Activated CD4-positive, CD25-positive, alpha-beta regulatory T cell treated with anti-CD3 and anti-CD28 coated beads, Interleukin-2, amount 50 U/mL, for 24 hours (primary cell): ENCODE data around the gene ZNF639.
A peak's percentile ranks its signal among the peaks of the same experiment; 100 is the strongest.

Experiments
- ATAC-seq, 2 donors: fragments of 150-1000 bp; cut with Tn5 transposase; one replicate each; pipeline ENCODE4 v1.10.0; 2021; ENCODE audit warnings: mild to moderate bottlenecking in 1 of 2, moderate library complexity in 1 of 2

The ZNF639 gene

DNA sequence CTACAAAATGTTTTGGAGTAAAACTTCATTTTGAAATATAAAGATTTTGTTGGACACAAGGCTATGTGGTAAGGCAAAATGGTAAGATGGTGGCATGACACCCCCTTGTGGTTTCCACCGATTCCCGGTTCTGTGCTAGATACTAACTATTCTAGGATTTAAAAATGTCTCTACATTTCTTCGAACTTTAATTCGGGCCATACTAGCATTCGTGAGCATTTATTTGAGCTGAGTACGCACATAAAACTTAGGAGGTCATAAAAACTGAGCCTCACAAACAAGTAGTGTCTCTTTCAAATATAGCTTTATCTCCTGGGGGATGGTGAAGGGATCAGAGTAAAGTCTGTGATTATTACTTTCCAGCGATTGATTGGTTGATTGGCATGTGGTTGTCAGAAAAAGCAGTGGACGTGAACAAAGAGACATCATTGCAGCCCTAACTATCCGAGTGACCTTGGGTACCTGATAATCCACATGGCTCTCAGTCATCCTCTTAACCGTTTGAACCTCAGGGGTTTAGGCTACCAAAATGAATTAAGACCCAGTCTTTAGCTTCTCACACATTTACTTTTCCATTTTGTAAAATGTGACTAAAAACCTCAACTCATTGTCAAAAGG is 1.1 kb upstream of the ZNF639 start:
- ATAC-seq: no peak

DNA sequence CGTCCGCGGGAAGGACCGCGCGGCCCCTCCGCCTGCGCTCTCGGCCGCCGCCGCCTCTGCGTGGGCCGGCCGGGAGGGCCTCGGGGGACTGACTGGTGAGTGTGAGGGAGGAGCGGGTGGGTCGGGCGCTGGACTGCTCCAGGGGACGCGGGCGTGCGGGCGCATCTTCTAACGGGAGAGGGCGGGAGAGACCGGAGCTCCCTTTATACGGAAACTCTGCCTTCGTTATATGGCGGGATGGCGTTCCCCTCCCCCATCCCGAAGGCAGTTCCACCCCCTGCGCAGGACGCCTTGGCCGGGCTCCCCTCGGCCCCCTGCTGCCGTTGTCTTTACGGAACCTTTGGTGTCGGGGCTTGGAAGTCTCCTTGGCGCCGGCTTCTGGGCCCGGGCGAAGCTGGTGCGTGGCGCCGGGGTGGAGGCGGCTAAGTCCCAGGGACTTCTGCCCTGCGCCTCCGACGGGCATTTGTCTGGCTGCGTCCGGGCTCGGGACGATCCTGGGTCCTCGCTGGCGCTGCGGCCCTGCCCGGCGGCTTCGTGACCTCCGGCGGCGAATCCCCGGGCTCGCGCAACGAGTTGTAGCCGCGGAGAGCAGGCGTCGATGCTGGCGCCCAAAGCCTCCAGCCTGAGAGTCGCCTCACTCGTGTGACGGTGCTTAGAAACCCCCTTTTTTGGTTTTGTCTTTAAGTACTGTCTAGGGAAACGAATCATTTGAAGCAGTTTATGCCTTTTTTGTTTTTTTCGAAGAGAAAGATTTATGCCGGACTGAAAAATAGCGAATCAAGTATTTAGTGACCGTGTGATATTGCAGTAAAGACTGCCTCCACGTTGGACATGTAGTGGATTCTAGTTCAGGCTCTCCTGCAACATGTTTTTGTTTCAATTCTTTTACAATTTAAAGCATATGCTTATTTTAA is 623 bp downstream of the ZNF639 start:
- peak; percentile 39 to 45 for ATAC-seq

DNA sequence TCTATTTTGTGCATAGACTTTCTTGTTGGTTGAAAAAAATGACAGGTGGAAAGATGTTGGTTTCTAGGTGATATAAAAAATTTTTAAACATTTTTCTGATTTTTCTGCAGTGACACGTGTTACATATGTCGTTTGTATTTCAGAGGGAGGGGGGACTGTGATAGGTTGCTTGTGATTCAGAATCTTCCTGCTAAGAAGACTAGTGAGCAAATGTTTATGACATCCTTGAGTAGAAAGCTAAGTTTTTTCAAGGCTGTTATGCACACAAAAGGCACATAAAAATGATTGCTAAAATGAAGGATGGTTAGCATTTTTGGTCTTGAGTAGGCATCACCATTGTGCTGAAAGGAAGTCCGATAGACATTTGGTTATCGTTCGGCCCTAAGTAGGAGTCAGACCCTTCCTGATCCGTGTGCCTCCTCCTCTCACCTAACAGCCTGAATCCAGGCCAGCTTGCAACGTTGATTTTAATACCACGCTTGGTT is 1.5 kb downstream of the ZNF639 start:
- no peak for ATAC-seq

DNA sequence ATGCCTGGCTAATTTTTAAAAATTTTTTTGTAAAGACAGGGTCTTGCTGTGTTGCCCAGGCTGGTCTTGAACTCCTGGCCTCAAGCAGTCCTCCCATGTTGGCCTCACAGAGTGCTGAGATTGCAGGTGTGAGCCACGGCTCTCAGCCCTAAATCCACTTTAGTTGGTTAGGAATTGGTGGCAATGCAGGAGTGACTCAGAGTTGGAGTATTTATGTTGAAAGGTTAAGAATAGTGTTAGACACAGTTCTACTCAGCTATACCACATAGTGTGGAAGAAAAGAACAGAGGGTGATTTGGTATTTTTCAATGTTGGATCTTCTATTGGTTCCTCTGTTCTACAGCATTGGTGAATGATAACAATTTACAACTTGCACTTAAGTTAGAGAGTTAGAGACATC is 7.6 kb downstream of the ZNF639 start:
- no peak for ATAC-seq

DNA sequence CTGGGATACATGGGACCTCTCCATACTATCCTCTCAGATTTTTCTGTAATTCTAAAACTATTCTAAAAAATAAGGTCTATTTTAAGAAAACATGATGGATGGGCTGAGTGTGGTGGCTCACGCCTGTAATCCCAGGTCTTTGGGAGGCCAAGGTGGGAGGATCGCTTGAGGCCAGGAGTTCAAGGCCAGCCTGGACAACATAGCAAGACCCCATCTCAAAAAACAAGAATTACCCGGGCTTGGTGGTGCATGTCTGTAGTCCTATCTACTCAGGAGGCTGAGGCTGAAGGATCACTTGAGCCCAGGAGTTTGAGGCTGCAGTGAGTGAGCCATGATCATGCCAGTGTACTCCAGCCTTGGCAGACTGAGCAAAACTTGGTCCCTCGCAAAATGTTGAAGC is 9.4 kb downstream of the ZNF639 start:
- no peak for ATAC-seq

DNA sequence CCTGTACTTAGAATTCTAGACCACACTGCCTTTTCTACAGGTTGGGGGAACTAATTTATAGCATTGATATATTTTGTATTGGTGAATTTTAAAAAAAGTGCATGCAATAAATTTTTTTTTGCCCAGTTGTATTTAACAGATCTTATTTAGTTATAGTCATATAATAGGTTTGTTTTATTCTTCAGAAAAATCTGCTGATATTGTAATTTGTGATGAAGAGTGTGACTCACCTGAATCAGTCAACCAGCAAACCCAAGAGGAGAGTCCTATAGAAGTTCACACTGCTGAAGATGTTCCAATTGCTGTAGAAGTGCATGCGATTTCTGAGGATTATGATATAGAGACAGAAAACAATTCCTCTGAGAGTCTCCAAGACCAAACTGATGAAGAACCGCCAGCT is 10.3 kb downstream of the ZNF639 start:
- ATAC-seq: no peak

DNA sequence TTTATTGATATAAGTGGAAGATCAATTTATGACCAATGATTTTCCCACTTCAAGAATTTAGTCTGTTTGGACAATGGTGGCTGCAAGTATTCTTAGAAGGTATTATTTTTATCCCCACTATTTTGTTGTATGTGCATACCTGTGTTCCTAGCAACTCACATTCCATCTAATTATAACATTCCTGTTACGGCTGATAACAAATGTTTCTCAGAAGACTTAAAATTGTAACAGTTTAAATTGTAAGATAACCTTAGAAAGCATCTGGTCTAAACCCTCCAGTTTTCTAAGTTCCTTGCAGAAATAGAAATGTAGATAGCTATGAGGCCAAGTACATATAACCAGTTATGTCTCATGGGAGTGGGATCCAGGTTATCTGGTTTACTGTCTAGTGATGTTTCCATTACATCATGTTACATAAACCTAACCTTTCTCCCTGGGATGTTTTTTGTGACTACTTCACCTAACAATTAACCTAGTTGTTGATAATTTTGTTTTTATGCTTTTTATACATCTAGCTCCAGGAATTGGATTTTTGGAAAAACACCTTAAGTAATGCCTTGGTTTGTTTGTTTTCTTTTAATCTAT is 13.6 kb downstream of the ZNF639 start:
- no peak for ATAC-seq

DNA sequence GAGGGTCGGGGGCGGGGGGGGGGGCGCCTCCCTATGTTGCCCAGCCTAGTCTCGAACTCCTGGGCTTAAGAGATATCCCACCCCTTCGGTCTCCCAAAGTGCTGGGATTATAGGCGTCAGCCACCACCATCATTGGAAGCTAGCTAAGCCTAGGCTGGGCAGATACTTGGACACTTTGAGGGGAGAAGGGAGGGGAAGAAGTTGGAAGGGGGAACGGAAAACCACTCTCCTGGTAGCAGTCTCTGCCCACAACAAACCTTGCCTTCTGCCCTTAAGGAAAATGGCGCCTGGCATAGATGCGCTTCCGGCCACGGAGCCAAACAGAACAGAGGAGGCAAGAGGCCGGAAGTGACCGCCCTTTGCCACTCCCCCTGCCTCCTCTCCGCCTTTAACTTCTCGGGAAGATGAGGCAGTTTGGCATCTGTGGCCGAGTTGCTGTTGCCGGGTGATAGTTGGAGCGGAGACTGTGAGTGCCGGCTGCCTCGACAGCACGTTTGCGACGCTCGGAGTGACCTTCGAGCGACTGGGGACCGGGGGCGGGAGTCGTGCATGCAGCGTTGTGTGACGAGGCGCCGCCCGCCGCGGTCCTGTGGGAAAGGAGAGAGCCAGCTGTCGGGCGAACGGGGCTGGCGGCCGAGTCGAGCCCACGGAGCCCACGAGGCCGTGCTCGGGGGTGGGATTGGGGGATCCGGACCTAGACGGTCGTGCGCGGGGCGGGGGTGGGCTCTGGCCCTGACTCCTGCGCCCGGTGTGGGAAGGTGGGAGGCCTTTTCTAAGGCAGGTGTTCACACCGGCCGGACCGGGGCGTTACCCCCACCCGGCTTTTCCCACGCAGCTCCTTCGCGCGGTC is 24.7 kb downstream of the ZNF639 start, which contains the start of gene MFN1:
Gene MFN1 (plus strand): TSS at position 365 of the 850 bp plus-strand sequence. CDS start 1,143 bp downstream, outside the sequence.
- peak; percentile 98 to 99 for ATAC-seq

DNA sequence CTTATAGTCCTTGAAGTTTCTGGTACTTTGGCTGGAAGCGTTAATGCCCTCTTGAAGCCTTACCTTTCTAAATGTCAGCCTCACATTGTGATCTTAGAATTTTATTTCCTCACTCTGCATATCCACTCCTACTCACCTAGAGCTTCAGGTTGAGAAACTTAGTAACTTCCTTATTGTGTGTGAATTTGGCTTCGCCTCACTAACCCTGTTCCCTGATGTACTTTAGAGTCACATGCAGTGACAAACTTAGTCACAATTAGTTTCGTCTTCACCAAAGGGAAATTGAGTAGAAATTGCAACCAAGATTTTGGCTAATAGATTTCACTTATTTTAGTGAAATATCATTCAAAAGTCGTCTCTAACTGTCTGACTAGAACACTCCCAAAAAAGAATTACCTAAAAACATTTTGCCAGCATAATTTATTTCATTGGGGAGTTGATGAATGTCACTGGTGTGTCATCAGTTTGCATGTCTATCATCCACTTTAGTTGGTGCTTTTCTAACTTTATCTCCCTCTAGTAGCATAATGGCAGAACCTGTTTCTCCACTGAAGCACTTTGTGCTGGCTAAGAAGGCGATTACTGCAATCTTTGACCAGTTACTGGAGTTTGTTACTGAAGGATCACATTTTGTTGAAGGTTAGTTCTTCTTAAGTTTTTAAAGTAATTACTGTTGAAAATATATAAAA is 25.6 kb downstream of the ZNF639 start:
- peak; percentile 27 to 31 for ATAC-seq

DNA sequence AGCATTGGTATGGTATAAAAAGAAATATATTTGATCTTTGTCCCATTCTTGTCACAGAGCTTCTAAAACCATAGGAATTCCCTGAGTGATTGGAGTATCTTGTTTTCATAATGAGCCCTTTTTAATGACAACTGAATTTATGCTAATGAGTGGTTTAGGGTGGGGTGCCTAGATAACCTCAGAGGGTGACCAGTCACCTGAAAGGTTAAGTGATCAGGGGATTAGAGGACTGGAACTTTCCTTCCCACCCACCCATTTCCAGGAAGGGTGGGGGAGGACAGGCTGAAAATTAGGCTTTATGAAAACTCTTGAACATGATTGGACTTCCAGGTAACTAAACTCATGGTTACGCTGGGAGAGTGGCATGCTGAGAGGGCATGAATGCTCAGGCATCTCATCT is 33.2 kb downstream of the ZNF639 start:
- no peak for ATAC-seq

DNA sequence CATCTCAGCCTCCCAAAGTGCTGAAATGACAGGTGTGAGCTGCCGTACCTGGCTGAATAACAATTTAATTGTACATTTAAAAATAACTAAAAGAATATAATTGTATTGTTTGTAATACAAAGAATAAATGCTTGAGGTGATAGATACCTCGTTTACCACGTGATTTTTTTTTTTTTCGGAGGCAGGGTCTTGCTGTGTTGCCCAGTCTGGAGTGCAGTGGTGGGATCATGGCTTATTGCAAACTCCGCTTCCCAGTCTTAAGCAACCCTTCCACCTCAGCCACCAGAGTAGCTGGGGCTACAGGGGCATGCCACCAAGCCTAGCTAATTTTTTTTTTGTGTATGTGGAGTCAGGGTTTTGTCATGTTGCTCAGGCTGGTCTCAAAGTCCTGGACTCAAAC is 40.5 kb downstream of the ZNF639 start:
- no peak for ATAC-seq

DNA sequence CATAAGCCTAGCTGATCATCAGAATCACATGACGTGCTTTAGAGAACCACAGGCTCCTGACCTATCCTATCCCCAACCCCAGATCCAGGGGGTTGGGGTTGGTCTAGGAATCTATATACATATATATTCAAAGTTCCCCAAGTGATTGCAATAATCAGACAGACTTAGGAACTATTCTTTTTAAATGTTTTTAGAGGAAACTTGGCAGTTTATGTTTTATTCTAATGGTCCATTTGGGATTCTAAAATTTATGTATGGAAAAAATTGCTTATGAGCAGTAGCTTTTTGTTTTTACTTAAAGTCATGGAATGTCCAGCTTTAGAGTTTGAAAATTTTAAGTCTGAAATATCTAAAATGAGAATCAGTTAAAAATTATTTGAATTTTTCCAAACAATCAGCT is 46.8 kb downstream of the ZNF639 start:
- ATAC-seq: no peak

DNA sequence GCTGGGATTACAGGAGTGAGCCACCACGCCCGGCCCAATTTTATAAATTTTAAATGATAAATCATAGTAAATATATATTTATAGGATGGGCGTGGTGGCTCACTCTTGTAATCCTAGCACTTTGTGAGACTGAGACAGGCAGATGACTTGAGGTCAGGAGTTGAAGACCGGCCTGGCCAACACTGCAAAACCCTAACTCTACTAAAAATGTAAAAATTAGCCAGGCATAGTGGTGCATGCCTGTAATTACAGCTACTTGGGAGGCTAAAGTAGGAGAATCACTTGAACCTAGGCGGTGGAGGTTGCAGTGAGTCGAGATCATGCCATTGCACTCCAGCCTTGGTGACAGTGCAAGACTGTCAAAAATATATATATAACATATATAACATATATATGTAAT is 51.1 kb downstream of the ZNF639 start:
- no peak for ATAC-seq

DNA sequence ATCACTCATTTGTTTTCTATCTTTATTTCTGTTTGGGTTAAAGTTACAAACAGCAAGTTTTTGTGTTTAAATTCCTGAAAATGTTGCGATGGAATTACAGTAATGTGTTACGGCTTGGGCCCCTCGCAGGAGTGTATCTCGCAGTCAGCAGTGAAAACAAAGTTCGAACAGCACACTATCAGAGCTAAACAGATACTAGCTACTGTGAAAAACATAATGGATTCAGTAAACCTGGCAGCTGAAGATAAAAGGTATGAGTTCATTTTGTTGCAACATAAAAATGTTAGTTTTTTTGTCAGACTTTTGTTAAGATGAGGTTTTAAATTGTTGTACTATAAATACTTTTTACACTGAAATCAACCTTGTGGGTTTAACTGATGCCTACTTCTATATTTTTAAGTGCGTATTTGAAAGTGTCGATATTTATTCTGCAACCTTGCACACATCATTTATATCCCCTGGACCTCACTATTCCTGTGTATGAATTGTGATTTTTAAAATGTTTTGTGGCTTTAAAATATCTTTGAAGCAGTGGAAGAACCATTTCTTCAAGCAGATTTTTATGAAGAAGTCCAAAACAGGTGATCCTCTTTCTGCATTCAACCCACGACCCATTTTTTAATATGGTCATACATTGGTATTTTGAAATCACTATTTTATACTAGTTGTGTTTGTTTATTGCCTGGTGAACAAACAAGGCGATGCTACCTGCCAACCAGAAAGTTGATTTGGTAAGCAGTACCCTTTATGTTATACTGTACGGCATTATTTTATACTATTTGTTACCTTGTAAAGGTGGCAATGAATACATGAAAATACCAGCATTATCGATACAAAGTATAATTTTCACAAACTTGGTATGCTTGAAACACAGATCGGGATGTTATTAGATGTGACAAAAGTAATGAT is 52.5 kb downstream of the ZNF639 start:
- ATAC-seq: no peak

DNA sequence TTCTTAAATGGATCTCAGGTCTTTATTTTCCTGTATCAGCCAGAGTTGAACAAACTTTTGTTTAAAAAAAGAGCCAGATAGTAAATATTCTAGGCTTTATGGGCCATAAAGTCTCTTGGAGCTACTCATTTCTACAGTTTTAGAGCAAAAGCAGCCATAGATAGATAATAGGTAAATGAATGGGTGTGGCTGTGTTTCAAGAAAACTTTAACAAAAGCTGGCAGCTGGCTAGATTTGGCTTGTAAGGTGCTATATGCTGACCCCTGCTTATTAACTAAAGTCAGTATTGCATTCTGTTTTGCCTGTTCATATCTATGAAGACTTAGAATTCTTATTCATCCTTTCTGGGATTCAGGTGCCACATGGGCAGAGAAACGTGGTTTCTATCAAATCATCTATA is 53.6 kb downstream of the ZNF639 start:
- no peak for ATAC-seq
